Activated CD4-positive, alpha-beta T cell treated with anti-CD3 and anti-CD28 coated beads, Interleukin-10, Interleukin-2, amounts not matched to agents 100 ng/mL and 50 ng/mL, durations not matched to agents 16 hours and 8 hours (primary cell): ENCODE measurements around the gene PDE4D.
"Not testable (repeated sequence)": the region's sequence is repeated elsewhere in the genome, so short reads cannot be mapped to it uniquely, and the experiment has no call there.

ENCODE experiments used
- DNase-seq: peaks from one replicate; pipeline ENCODE4 v3.0.0-alpha.2; 2020

Gene PDE4D

DNA sequence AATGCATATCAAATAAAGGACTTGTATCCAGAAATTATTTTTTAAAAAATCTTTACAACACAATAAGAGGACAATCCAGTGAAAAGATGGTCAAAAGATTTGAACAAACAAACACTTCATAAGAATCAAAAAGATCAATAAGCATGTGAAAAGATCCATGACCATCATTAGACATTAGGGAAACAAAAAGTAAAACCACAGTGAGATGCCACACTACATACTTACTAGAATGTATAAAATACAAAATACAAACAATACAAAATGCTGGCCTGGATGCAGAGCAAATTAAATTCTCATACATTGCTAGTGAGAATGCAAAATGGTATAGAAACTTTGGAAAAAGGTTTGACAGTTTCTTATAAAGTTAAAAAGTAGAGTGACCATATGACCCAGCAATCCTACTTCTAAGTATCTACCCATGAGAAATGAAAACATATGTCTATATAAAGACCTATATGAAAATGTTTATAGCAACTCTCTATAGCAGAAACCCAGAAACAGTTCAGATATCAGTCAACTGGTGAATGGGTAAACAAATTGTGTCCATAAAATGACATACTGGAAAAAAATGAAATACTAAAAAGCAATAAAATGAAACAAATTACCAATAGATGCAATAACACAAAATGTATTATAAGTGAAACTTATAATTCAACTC lies 884.6 kb downstream of the PDE4D start:
- peak; percentile 25 for DNase-seq

DNA sequence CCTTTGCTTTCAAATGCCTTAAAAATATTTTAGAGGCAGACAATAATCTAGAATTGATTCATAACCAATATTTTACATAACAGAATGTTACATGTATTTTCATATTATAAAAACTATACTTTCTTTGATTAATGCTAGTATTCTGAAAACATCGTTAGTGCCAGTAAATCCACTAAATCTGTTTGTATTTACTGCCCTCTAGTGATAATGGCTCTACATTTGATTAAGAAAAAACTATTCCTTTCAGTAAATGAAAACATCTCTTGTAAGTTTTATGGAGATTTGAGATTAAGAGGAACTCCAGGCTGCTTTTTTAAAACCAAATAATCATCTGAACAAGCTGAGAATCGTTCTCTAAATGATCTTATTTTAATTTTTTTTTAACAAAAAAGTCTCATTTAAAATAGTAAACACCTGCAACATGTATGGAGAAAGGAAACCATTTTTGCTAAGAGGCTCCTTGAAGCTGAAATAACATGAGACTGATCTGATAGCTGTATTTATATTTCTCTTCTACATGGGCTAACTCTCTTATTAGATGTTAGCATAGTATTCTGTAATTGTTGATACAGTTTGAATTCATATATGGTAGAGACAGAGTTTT lies 886.0 kb downstream of the PDE4D start:
- peak; percentile 24 for DNase-seq

GRCh38 chr5:59005934-59006701 lies 887.4 kb downstream of the PDE4D start:
- no peak for DNase-seq

- no peak for DNase-seq
These were observed 889.9 kb downstream of the PDE4D start for GRCh38 chr5:59003641-59004040.

GRCh38 chr5:59003124-59003523 lies 890.4 kb downstream of the PDE4D start:
- no peak for DNase-seq

- no peak for DNase-seq
These were observed 891.2 kb downstream of the PDE4D start for GRCh38 chr5:59002162-59002825.

DNA sequence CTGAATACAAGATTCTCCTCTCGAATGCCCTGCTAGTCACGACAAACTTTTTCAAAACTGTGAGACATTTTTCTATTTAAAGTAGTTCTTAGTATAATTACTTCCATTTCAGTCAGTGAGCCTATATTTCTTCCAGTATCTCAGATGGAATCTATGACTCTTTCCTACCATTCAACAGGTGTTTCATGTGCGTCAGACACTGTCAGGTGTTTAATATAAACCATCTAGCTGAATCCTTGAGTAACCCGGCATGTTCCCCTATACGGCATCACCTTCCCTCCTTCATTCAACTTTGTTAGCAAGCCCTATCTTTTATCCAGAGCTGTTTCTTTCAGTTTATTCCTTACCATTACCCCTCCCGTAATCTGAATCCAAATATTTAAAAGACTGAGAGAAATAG lies 891.8 kb downstream of the PDE4D start:
- no peak for DNase-seq

- no peak for DNase-seq
These were observed 892.4 kb downstream of the PDE4D start for GRCh38 chr5:59001154-59001553.

GRCh38 chr5:59000211-59000610 lies 893.3 kb downstream of the PDE4D start:
- DNase-seq, result no peak

GRCh38 chr5:58999804-59000203 lies 893.7 kb downstream of the PDE4D start:
- DNase-seq, result no peak

GRCh38 chr5:58998544-58998943 lies 895.0 kb downstream of the PDE4D start:
- DNase-seq, result no peak

GRCh38 chr5:58995779-58996178 lies 897.7 kb downstream of the PDE4D start:
- not testable (repeated sequence) for DNase-seq

- DNase-seq, result no peak
These were observed 900.1 kb downstream of the PDE4D start for GRCh38 chr5:58993461-58993860.

DNA sequence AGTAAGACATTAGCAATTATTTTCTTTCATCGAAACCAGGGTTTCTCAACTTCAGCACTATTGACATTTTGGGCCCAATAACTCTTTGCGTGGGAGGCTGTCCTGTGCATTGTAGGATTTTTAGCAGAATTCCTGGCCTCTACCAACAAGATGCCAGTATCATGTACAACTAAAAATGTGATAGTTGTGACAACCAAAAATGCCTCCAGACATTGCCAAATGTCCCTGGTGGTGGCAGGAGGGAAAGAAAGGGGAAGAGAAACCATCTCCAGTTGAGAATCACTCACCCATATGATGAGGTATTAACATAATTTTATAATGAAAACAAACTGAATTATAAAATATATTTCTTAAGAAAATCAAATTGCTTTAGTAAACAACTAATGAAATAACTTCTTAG lies 904.6 kb downstream of the PDE4D start:
- DNase-seq, result no peak

DNA sequence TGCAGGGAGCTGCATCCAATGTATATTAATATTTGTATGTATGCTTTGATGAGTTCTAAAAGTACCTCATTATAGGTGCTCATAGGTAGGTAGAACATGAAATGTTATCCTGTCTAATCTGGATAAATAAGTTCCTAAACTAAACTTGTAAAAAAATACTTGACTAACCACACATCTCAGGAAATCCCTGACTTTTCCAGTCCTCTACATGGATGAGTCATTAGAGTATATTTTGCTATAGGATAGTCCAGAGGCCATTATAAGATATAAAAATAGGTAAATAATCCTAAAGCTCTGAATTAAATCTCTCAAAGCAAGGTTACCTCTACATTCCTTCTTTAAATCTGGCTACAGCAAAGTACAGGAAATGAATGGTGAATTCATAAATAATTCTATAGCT lies 906.3 kb downstream of the PDE4D start:
- no peak for DNase-seq

DNA sequence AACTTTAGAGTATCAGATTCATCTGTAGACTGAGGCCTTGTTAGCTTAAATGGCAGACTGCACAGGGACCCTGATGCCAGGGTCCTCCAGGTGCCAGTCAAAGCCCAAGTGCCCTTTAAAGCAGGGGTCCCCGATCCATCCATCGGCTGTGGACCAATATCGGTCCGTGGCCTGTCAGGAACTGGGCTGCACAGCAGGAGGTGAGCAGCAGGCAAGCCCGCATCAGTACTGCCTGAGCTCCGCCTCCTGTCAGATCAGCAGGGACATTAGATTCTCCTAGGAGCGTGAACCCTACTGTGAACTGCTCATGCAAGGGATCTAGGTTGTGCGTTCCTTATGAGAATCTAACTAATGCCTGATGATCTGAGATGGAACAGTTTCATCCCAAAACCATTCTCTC lies 907.2 kb downstream of the PDE4D start:
- no peak for DNase-seq

DNA sequence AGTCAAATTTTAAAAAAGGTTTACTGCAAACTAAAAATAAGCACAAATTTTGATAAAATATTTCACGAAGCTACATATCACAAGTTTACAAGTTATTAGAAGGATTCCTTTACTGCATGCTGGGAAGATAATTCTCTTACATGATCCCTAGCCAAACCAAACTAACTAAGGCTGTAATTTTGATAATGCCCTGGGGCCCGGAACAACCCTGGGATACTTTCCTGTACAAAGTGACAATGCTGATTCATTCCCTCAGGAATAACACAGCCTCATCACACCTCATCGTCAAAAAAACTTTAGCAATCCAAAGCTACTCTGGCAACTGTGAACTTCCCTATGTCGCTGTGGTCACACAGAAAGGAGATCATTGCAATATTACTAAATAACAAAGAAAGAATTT lies 907.8 kb downstream of the PDE4D start:
- DNase-seq, result no peak

DNA sequence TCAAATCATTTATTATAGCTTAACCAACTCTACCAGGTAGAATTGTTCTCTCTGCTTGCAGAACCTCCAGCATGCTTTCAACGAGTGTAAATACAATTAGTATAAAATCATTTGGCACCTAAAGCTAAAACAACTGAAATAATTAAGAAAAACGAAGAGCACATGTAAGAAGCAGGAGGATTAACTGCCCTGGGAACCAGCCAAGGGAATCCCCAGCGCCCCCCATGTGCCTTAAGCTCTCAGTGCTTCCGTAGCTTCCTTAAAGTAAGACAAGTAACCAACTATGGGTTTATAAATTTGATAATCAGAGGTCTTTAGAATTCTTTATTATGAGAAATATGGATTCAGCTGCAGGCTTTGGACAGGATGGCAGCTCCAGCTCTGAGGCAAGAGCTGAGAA lies 908.2 kb downstream of the PDE4D start:
- DNase-seq, result no peak

DNA sequence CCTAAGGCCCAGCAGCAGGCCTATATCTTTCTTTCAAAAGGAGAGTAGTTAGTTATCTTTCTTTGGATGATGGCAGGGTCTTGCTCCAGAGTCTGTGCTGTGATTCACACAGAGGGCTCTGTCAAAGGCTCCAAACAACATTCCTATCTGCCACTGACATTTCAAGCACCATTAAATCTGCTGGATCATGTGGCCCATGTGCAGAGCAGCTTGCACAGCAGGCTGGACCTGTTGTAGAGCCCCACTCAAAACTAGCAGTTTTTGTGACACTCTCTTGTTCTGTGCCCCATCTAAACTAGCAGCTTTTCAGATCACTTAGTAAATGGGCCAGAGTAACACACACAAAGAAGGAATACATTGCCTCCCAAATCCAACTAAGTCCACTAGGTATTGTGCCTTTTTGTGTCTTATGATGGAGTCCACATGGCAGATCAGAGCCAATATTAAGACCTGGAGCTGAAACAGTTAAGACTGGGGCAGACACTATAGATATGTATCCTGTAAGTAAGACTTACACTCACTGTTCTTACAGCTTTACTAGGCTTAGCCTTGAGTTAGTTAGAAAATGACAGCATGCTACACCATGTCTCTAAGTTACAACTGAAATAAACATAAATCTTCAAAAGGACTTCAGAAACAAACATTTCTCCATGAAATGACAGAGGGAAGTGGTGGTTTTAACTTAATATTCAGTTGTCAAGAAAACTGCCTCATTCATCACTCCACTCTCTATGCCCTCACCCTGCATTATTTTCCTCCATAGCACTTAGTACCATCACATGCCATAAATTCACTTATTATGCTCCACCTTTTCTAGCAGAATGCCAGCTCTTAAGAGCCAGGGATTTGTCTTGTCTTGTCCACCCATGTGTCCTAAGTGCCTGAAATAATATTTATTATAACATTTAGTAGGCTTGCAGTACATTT lies 909.7 kb downstream of the PDE4D start:
- no peak for DNase-seq

DNA sequence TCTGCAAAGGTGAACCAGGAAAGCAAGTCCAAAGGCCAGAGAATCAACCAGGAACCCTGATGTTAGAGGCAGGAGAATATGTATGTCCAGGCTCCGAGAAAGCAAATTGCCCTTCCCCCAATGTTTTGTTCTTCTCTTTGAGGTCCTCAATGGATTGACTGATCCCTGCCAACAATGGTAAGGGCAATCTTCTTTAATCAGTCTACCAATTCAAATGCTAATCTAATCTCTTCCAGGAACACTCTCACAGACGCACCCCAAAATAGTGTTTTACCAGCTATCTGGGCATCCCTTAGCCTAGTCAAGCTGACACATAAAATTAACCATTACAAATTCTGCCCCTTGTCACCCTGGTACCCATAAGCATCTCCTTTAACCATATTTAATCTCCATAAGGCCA lies 912.6 kb downstream of the PDE4D start:
- no peak for DNase-seq

DNA sequence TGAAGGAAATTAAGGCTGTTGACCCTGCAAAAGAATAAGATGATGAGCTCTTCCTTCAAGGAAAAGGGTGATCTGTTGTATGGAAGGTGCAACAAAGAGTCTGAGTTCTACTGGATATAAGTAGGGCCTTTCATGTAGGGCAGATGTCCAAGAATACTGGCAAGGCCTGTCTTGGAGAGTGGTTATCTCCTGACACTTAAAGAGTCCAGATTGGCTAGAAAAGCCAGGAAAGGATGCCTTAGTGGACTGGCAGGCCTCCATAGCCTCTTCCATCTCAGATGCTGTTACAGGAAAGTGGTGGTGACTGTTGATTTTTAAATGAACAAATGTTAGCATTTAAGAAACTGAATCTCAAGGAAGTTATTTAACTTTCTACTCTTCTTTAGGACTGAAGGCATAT lies 914.4 kb downstream of the PDE4D start:
- DNase-seq, result no peak

GRCh38 chr5:58974601-58975000 lies 918.9 kb downstream of the PDE4D start:
- no peak for DNase-seq

GRCh38 chr5:58974083-58974482 lies 919.4 kb downstream of the PDE4D start:
- no peak for DNase-seq
